Activated CD4-positive, alpha-beta T cell treated with anti-CD3 and anti-CD28 coated beads, Interleukin-2, amount 10 ng/mL, durations not matched to agents 7 days and 5 days (primary cell): Measurements from ENCODE around the gene HCFC2. TPM values are rescaled to one million over a fixed set of nuclear protein-coding genes. Genes with fewer than 3 reads are reported as not detected.

Experiments used
- CTCF ChIA-PET: fragments of 350-600 bp; sonication (Branson Sonifier 250); formaldehyde crosslinking; loops from one replicate; lab custom pipeline; 2021; ENCODE audit warnings: antibody characterized with exemption; lab: Charles Lee
- POLR2A ChIA-PET: fragments of 350-600 bp; sonication (Branson Sonifier 250); formaldehyde crosslinking; loops from one replicate; lab custom pipeline; 2021; ENCODE audit warnings: antibody characterized with exemption; lab: Charles Lee
- DNase-seq: peaks from one replicate; pipeline ENCODE4 v3.0.0-alpha.2; 2020
- H3K27ac Mint-ChIP-seq: one replicate; pipeline ENCODE4 v1.8.0; 2021; ENCODE audit warnings: mild to moderate bottlenecking, moderate library complexity, mixed read lengths
- H3K27me3 Mint-ChIP-seq: one replicate; pipeline ENCODE4 v1.8.0; 2021; ENCODE audit warnings: mixed read lengths
- H3K36me3 Mint-ChIP-seq: one replicate; pipeline ENCODE4 v1.8.0; 2021; ENCODE audit warnings: low read depth, mixed read lengths
- H3K4me1 Mint-ChIP-seq: one replicate; pipeline ENCODE4 v1.8.0; 2021; ENCODE audit warnings: mixed read lengths
- H3K4me3 Mint-ChIP-seq: one replicate; pipeline ENCODE4 v1.8.0; 2021; ENCODE audit warnings: mild to moderate bottlenecking, moderate library complexity, mixed read lengths
- H3K9me3 Mint-ChIP-seq: one replicate; pipeline ENCODE4 v1.8.0; 2021; ENCODE audit warnings: mixed read lengths
- total RNA-seq, 2 experiments: library from RNA; stranded (reverse); gene quantifications; one replicate each; pipeline ENCODE4 v1.2.3, GENCODE V29; 2021

Gene HCFC2
- total RNA-seq, 2 experiments from 2014 or later = 13.1 to 15.4 TPM

DNA sequence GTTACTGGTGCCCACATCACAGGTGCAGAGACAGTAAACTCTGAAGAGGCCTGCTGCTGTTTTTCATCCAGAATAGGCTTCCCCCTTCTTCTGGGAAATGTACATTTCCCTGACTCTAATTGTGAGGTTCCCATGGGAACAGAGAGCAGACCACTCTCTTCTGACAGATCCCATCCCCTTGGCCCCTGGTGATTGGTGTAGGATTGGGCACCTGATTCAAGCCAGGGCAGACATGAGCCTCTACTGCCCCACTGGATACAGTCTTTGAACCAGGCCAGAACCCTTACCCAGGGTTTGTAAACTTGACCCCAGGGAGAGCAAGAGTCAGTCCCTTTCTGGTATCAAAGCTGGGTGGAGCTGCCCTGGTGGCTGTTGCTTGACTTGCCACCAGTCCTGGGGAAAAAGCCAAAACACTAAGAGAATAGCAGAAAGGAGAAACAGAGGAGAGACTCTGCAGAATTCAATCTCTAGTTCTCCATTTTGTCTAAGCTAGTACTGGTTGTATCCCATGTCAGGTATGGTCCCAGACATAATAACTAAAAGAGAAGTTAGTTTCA is 88.4 kb downstream of the HCFC2 start:
- H3K4me1 Mint-ChIP-seq = peaks cover 10% of the 10 kb centered on the region
- ChIA-PET CTCF (no interaction called here), POLR2A (no interaction called here)
- no peaks in the 10 kb centered on the region for H3K9me3 Mint-ChIP-seq
- no peaks in the 10 kb centered on the region for H3K36me3 Mint-ChIP-seq
- H3K27ac Mint-ChIP-seq = no peak overlapping the region
- H3K27me3 Mint-ChIP-seq = peaks cover 19% of the 10 kb centered on the region
- DNase-seq = no peak
- H3K4me3 Mint-ChIP-seq = no peak overlapping the region

DNA sequence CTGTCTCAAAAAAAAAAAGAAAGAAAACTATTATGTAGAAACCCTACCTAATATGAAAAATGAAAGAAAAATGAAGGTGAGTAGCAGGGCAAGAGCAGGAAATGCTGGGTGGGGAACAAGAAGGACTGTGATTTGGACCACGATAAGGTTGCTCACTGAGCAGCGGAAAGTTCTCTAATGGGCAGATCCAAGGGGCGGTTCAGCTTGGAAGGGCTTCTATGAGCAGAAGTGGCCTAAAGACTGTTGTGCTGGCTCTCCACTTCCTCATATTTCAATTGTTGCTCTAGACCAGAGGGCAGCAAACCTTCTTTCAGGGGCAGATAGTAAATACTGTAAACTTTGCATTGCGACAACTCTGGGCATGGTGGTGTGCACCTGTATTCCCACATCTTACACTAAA is 90.0 kb downstream of the HCFC2 start:
- H3K27me3 Mint-ChIP-seq = peaks cover 8% of the 10 kb centered on the region
- DNase-seq = no peak
- H3K36me3 Mint-ChIP-seq = no peaks in the 10 kb centered on the region
- ChIA-PET POLR2A (no interaction called here), CTCF (no interaction called here)
- peaks cover 10% of the 10 kb centered on the region for H3K4me1 Mint-ChIP-seq
- H3K4me3 Mint-ChIP-seq = no peak overlapping the region
- H3K27ac Mint-ChIP-seq = peak overlapping the region; percentile 9
- H3K9me3 Mint-ChIP-seq = no peaks in the 10 kb centered on the region

GRCh38 chr12:104154806-104155205 is 90.5 kb downstream of the HCFC2 start:
- ChIA-PET POLR2A (no interaction called here), CTCF (no interaction called here)
- no peak overlapping the region for H3K27ac Mint-ChIP-seq
- no peak overlapping the region for H3K4me3 Mint-ChIP-seq
- no peaks in the 10 kb centered on the region for H3K9me3 Mint-ChIP-seq
- H3K4me1 Mint-ChIP-seq = peaks cover 10% of the 10 kb centered on the region
- H3K36me3 Mint-ChIP-seq = no peaks in the 10 kb centered on the region
- DNase-seq = no peak
- H3K27me3 Mint-ChIP-seq = peaks cover 4% of the 10 kb centered on the region

Other genes starting within 250 kb of the HCFC2 start
- 1 to 10 TPM; 3.5 to 4.3 TPM for gene NT5DC3, start 223.3 kb upstream of the HCFC2 start, total RNA-seq
- 100 to 1,000 TPM; 316 to 333 TPM for gene HSP90B1, start 134.1 kb upstream of the HCFC2 start, total RNA-seq
- 10 to 100 TPM; 33.2 to 35.0 TPM for gene TDG, start 98.7 kb upstream of the HCFC2 start, total RNA-seq
- gene GLT8D2, start 14.3 kb upstream of the HCFC2 start, total RNA-seq = not detected
- 10 to 100 TPM; 26.8 to 30.2 TPM for gene NFYB, start 73.7 kb downstream of the HCFC2 start, total RNA-seq
- gene TXNRD1, start 151.2 kb downstream of the HCFC2 start, total RNA-seq = 10 to 100 TPM; 80.9 to 82.7 TPM
- 1 to 10 TPM; 5.8 to 6.9 TPM for gene EID3, start 239.2 kb downstream of the HCFC2 start, total RNA-seq